Esophagus (tissue), 2 donors: ENCODE results near the gene REL. TPM values are rescaled to one million over a fixed set of nuclear protein-coding genes. Genes with fewer than 3 reads are reported as not detected.
"Not testable (repeated sequence)": the region's sequence is repeated elsewhere in the genome, so short reads cannot be mapped to it uniquely, and the experiment has no call there.

Source experiments
- H3K27ac ChIP-seq, 2 donors: one replicate each; pipeline ENCODE4 v1.5.1; 2013; ENCODE audit warnings: low read depth in 2 of 2, mild to moderate bottlenecking in 2 of 2, inconsistent platforms in 1 of 2, low read length in 1 of 2, moderate library complexity in 1 of 2
- H3K27me3 ChIP-seq, 2 donors: one replicate each; pipeline ENCODE4 v1.6.1; 2013; ENCODE audit warnings: low read length in 2 of 2, control low read depth in 1 of 2, mild to moderate bottlenecking in 1 of 2; ENCODE audit not compliant: insufficient read depth in 2 of 2, control insufficient read depth in 1 of 2
- H3K36me3 ChIP-seq, 2 donors: one replicate each; pipeline ENCODE4 v1.6.1; 2013; ENCODE audit warnings: low read length in 1 of 2; ENCODE audit not compliant: control insufficient read depth in 2 of 2, insufficient read depth in 2 of 2
- H3K4me1 ChIP-seq, 2 donors: one replicate each; pipeline ENCODE4 v1.6.1; 2013; ENCODE audit warnings: low read length in 1 of 2; ENCODE audit not compliant: control insufficient read depth in 2 of 2, insufficient read depth in 2 of 2
- H3K4me3 ChIP-seq, 2 donors: one replicate each; pipeline ENCODE4 v1.5.1; 2013; ENCODE audit warnings: low read length in 2 of 2, mild to moderate bottlenecking in 2 of 2, low read depth in 1 of 2, moderate library complexity in 1 of 2
- H3K9me3 ChIP-seq, 2 donors: one replicate each; pipeline ENCODE4 v1.6.1; 2013; ENCODE audit warnings: mild to moderate bottlenecking in 2 of 2, low read depth in 1 of 2, low read length in 1 of 2, moderate library complexity in 1 of 2; ENCODE audit not compliant: control insufficient read depth in 2 of 2, insufficient read depth in 1 of 2
- WGBS, 2 donors: extraction: QIAGEN DNeasy Blood & Tissue Kit; methylation state at CpG; one replicate each; pipeline ENCODE4 v1.1.7; 2013; 5-methylcytosine and 5-hydroxymethylcytosine counted together
- polyA plus RNA-seq, 2 donors: library from polyadenylated mRNA; stranded (reverse); fragments of 200-250 nt; gene quantifications; one replicate each; pipeline ENCODE4 v1.2.3, GENCODE V29; 2013
- donor health status: healthy with polysubstance abuse.
- donor health status: Bipolar disorder and iron deficiency.

The REL gene
- polyA plus RNA-seq, 2 donors: 2.0 to 2.2 TPM

DNA sequence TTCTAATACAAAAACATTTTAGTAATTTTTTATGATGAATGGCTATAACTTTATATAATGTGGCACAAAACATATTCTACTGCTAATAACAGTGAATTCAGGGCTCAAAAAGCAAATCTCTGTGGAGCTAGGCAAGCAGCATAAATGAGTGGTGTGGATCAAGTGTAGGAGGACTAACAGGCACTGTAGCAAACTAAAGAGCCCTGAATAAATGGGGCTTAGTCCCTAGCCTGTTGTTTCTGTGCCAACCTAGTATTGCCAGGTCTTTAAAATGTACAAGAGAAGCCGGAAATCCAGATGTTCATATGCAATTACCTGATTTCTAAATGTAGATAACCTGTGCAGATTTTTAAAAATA is 18.5 kb downstream of the REL start:
- H3K9me3 ChIP-seq: no peaks in the 10 kb centered on the region
- 80 to 85% methylated on average over 1 of the region's 1 CpG for WGBS, 2 donors
- H3K36me3 ChIP-seq: peaks cover 0 to 5% of the 10 kb centered on the region in 2 donors

DNA sequence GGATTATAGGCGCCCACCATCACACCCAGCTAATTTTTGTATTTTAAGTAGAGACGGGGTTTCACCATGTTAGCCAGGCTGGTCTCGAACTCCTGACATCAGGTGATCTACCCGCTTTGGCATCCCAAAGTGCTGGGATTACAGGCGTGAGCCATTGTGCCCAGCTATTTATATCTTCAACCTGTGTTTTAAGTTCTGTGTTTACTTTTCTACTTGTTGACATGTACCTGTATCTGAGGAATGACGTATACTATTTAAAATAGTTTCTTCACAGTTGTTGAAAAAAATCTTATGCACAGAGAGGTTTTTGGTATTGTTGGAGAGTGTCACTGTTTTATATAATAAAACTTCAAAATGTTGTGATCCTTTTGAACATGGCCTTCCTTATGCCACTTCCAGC is 19.9 kb downstream of the REL start:
- not testable (repeated sequence) for H3K9me3 ChIP-seq, H3K4me1 ChIP-seq, H3K27me3 ChIP-seq, H3K4me3 ChIP-seq, H3K27ac ChIP-seq, H3K36me3 ChIP-seq
- 93 to 95% methylated on average over 6 of the region's 6 CpGs for WGBS, 2 donors

More for the DNA sequence above, 18.5 kb downstream of the REL start:
- no peak overlapping the region for H3K27ac ChIP-seq
- H3K4me3 ChIP-seq: no peak overlapping the region
- H3K4me1 ChIP-seq: no peaks in the 10 kb centered on the region
- no peaks in the 10 kb centered on the region for H3K27me3 ChIP-seq

DNA sequence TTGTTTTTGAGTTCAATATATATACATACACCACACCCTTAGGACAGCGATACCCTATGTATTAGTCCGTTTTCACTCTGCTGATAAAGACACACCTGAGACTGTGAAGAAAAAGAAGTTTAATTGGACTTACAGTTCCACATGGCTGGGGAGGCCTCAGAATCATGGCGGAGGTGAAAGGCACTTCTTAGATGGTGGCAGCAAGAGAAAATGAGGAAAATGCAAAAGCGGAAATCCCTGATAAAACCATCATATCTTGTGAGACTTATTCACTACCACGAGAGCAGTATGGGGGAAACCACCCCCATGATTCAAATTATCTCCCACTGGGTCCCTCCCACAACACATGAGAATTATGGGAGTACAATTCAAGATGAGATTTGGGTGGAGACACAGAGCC is 24.5 kb downstream of the REL start:
- not testable (repeated sequence) for H3K4me3 ChIP-seq, H3K36me3 ChIP-seq, H3K9me3 ChIP-seq, H3K4me1 ChIP-seq, H3K27me3 ChIP-seq, H3K27ac ChIP-seq
- WGBS, 2 donors: 89 to 91% methylated on average over 5 of the region's 5 CpGs

DNA sequence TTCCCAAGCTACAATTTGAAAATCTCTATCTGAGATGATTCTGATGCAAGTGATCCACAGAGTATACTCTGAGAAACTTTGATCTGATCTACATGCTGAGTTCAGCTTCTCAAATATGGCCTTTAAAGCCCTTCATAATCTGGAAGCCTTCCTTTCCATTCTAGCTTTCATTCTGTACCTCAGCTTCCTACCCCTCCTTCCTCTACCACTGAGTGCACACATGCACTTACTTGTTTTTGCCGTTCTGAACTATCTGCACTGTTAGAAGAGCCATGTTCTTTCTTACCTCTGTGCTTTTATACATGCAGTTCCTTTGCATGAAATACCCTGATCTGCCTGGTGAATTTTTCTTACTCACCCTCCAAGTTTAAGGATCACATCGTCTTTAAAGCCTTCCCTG is 25.0 kb downstream of the REL start:
- Histone ChIP-seq H3K27ac (no peak overlapping the region), H3K27me3 (no peaks in the 10 kb centered on the region), H3K4me3 (no peak overlapping the region), H3K36me3 (peaks cover 0 to 2% of the 10 kb centered on the region in 2 donors), H3K9me3 (no peaks in the 10 kb centered on the region), H3K4me1 (no peaks in the 10 kb centered on the region)
- WGBS, 2 donors: 84 to 86% methylated on average over 2 of the region's 2 CpGs

DNA sequence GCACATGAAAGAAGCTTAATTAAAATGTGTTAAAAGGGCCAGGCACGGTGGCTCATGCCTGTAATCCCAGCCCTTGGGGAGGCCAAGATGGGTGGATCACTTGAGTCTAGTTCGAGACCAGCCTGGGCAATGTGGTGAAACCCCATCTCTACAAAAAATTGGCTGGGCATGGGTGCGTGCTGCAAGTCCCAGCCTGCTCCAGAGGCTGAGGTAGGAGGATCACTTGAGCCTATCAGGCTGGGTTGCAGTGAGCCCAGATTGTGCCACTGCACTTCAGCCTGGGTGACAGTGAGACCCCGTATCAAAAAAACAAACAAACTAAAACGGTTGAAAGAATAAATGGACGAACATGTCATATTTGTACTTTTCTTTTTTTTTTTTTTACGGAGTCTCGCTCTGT is 26.0 kb downstream of the REL start:
- WGBS, 2 donors: 90 to 93% methylated on average over 8 of the region's 8 CpGs
- H3K36me3 ChIP-seq: peaks cover 0 to 2% of the 10 kb centered on the region in 2 donors
- no peaks in the 10 kb centered on the region for H3K4me1 ChIP-seq
- no peak overlapping the region for H3K4me3 ChIP-seq
- H3K9me3 ChIP-seq: no peaks in the 10 kb centered on the region
- H3K27me3 ChIP-seq: no peaks in the 10 kb centered on the region
- no peak overlapping the region for H3K27ac ChIP-seq

DNA sequence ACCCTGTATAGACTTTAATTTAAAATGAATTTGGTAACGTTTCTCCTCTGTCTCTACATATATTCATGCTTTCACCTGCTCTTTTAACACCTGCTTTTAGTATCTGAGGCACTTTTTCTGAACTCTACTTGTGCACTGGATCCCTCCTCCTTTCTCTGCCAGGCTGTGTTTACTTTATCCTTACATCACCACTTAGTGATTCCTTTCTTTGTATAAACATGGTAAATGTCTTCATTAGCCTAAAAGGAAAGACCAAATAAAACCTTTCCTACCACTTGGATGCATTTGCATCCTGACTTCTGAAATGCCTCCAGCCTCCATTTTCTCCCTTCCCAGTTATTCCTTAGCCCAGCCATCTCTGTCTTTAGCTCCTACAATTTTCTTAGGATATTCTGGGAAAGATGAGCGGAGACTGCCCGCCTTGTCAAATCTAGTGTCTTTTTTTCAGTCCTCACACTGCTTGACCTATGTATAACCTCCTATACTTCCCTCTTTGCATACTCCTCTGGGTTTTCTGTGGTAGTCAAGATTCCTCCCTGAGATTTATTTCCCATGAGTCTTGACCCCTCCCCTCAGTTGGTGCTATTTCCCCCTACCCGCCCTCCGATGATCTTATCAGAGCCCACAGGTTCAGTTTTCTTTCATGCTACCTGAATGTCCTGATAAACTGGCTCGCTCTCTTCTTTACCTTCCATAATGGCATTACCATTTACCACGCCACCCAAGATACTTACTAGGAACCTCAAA is 44.8 kb downstream of the REL start:
- WGBS, 2 donors: 77% methylated on average over 7 of the region's 7 CpGs
- Histone ChIP-seq H3K27ac (peak overlapping the region in 1 of 2 donors; percentile 30), H3K4me1 (no peaks in the 10 kb centered on the region), H3K4me3 (no peak overlapping the region), H3K36me3 (peaks cover 0 to 11% of the 10 kb centered on the region in 2 donors), H3K9me3 (no peaks in the 10 kb centered on the region), H3K27me3 (no peaks in the 10 kb centered on the region)

DNA sequence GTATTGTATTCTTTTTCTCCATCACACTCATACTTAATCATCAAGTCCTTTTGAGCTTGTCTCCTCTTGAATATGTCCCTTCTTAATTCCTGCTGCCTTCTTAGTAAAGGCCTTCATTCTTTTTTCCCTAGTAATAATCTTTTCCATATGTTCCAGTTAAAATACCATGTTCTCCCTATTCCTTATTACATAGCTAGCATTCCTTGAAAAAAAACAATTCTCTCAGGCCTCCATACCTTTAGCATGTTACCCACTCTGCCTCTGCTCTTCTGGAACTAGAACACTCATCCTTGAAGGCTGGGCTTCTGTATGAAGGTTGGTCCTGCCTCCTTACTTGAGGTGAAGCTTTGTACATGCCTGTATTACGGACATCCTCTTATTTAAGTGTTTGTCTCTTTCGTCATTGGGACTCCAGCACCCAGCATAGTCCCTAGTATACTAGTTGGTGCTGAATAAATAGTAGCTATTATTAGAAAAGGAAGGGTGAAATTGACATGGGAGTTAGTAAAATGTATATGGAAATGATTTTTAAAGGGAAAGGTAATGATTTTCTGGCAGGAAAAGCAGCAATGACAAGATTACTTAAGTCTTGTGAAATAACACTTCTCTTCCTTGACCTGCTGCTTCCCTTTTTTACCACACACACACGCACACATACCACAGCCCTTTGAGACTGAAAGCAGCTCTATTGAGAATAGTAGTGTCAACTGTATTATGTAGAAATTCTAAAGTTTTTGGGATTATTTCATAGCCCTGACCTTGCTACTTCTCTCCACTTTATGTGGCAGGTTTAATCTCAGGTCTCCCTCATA is 45.6 kb downstream of the REL start:
- Histone ChIP-seq H3K27me3 (no peaks in the 10 kb centered on the region), H3K4me3 (no peak overlapping the region), H3K36me3 (peaks cover 0 to 8% of the 10 kb centered on the region in 2 donors), H3K9me3 (no peaks in the 10 kb centered on the region), H3K27ac (peak overlapping the region; percentile 25 to 69), H3K4me1 (no peaks in the 10 kb centered on the region)
- WGBS, 2 donors: 88 to 90% methylated on average over 3 of the region's 3 CpGs

DNA sequence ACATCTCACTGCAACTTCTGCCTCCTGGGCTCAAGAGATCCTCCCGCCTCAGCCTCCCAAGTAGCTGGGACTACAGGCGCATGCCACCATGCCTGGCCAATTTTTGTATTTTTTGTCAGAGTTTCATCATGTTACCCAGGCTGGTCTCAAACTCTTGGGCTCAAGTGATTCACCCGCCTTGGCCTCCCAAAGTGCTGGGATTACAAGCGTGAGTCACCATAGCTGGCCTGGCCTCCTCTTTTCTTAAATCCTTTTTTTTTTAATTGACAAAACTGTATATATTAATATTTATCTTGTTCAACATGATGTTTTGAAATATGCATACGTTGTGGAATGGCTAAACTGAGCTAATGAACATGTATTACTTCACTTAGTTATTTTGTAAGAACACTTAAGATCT is 50.7 kb downstream of the REL start:
- WGBS, 2 donors: 88 to 94% methylated on average over 5 of the region's 5 CpGs
- not testable (repeated sequence) for H3K4me3 ChIP-seq, H3K27me3 ChIP-seq, H3K36me3 ChIP-seq, H3K4me1 ChIP-seq, H3K9me3 ChIP-seq, H3K27ac ChIP-seq

DNA sequence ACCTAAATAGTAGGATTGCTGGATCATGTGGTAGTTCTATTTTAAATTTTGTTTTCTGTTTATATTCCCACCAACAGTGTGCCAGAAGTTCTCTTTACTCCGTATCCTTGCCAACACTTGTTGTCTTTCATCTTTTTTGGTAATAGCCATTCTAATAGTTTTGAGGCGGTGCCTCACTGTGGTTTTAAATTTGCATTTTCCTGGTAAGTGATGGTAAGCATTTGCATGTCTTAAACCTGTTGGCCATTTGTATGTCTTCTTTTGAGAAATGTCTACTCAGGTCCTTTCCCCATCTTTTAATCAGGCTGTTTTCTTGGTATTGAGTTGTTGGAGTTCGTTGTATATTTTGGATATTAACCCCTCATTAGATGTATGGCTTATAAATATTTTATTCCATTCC is 51.6 kb downstream of the REL start:
- Histone ChIP-seq H3K9me3 (no peaks in the 10 kb centered on the region), H3K27me3 (no peaks in the 10 kb centered on the region), H3K4me1 (peaks cover 0 to 5% of the 10 kb centered on the region in 2 donors), H3K4me3 (no peak overlapping the region), H3K36me3 (peaks cover 0 to 3% of the 10 kb centered on the region in 2 donors), H3K27ac (no peak overlapping the region)
- WGBS, 2 donors: 91 to 95% methylated on average over 3 of the region's 3 CpGs
